ENCODE results near the gene PTPDC1.

- TF ChIP-seq POLR2AphosphoS5 (IDR thresholded peaks at IDR 0.05) (no peak), POLR2A (IDR thresholded peaks at IDR 0.05) (no peak), CTCF (IDR thresholded peaks at IDR 0.05) (no peak), EP300 (IDR thresholded peaks at IDR 0.05) (no peak)
Observed at GRCh38 chr9:94148419-94148818, 64.2 kb downstream of the PTPDC1 start.
